Ishikawa (cell line): ENCODE data around the gene DNAAF2.

Source experiments
- EP300 ChIP-seq: IDR thresholded peaks from 2 replicates; pipeline ENCODE4 v1.6.1; 2012; ENCODE audit warnings: borderline replicate concordance
- FOXM1 ChIP-seq: IDR thresholded peaks from 2 replicates; pipeline ENCODE4 v1.6.1; 2012; ENCODE audit warnings: low read depth, borderline replicate concordance

- TF ChIP-seq EP300 (no peak), FOXM1 (no peak)
Measured at GRCh38 chr14:49654511-49654910, 19.5 kb upstream of the DNAAF2 start.
